ENCODE results near the gene ADRA2B. TPM values are rescaled to one million over a fixed set of nuclear protein-coding genes. Genes with fewer than 3 reads are reported as not detected.

The ADRA2B gene
- total RNA-seq, 1 donor from 2014 or later, result 0.21 TPM

DNA sequence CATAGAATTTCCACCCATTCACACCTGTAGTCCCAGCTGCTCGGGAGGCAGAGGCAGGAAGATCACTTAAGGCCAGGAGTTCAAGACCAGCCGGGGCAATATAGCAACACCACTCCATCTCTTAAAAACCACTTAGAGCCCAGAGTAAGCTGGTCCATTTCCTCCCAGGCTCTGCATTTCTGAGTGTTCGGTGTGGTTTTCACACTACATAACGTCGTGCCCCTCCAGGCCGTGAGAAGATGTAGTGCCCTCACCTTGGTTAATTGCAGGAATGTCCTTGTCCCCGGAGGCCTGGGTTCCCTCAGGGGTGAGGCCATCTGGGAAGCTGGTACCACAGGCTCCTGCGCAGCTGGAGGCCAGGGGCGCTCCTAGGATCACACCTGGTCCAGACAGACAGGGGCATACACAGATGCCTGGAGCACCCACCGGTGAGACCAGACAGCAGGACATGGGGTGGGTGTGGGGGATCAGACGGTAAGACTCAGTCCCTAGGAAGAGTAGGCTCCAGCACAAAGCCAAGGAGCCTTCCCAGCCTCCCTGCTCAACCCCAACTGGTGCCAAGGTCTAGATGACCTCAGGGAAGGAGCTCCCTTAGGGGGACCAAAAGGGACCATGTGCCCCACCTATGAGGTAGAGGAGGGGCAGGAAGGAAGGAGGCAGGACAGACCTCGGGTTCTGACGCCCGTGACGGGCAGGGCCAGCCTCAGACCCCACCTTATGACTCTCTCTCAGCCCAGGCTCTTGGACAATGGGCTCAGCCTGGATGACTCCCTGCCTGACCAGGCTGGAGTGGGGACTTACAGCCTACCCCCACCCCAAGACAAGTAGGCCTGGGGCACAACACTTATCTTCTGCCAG, 21.2 kb upstream of the ADRA2B start:
- DNase-seq, result no peak
- H3K4me3 Mint-ChIP-seq, result no peak overlapping the region
- H3K4me1 Mint-ChIP-seq, result peaks cover 21% of the 10 kb centered on the region
- intact Hi-C loops (cut with micrococcal nuclease), result loop anchor here (1.0 kb wide), 1 partner anchor 37 kb away; no protein-coding TSS in a partner anchor
- no peaks in the 10 kb centered on the region for H3K9me3 Mint-ChIP-seq
- H3K36me3 Mint-ChIP-seq (ENCODE audit: low read depth), result peaks cover 17% of the 10 kb centered on the region
- H3K27me3 Mint-ChIP-seq, result no peaks in the 10 kb centered on the region
- H3K27ac Mint-ChIP-seq, result no peak overlapping the region

- intact Hi-C loops (cut with micrococcal nuclease), result no loop called here
- Mint-ChIP-seq H3K27ac (no peak overlapping the region), H3K36me3 (ENCODE audit: low read depth) (peaks cover 7% of the 10 kb centered on the region)
Observed at GRCh38 chr2:96136129-96136720, 19.9 kb upstream of the ADRA2B start.

GRCh38 chr2:96135621-96136020, 19.2 kb upstream of the ADRA2B start:
- no peak overlapping the region for H3K4me3 Mint-ChIP-seq
- intact Hi-C loops (cut with micrococcal nuclease), result no loop called here
- H3K36me3 Mint-ChIP-seq (ENCODE audit: low read depth), result peaks cover 3% of the 10 kb centered on the region
- H3K4me1 Mint-ChIP-seq, result peaks cover 22% of the 10 kb centered on the region
- no peaks in the 10 kb centered on the region for H3K27me3 Mint-ChIP-seq
- no peak for DNase-seq
- no peak overlapping the region for H3K27ac Mint-ChIP-seq
- H3K9me3 Mint-ChIP-seq, result no peaks in the 10 kb centered on the region

More at GRCh38 chr2:96136129-96136720, 19.9 kb upstream of the ADRA2B start:
- Mint-ChIP-seq H3K27me3 (no peaks in the 10 kb centered on the region), H3K9me3 (no peaks in the 10 kb centered on the region), H3K4me1 (peaks cover 22% of the 10 kb centered on the region), H3K4me3 (no peak overlapping the region)
- no peak for DNase-seq

DNA sequence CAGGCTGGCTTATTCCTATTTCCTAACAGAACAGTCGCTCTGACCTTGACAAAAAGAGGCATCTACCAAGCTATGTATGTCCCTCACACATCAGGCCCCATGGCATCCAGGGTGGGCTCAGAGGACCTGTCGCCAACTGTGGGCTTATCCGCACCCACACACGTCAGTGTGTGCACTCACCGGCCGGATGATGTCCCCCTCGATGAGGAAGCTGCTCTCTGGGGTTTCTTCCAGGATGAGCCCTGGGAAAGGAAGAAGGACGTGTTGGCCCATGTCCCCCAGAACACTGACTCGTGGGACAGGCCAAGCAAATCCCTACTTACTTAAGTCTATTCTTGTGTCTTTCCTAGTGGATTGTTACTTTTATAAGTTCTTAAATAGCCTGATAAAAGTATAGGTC, 18.8 kb upstream of the ADRA2B start:
- no peak overlapping the region for H3K4me3 Mint-ChIP-seq
- H3K27ac Mint-ChIP-seq, result no peak overlapping the region
- intact Hi-C loops (cut with micrococcal nuclease), result no loop called here
- no peaks in the 10 kb centered on the region for H3K9me3 Mint-ChIP-seq
- peaks cover 3% of the 10 kb centered on the region for H3K36me3 Mint-ChIP-seq (ENCODE audit: low read depth)
- peaks cover 24% of the 10 kb centered on the region for H3K4me1 Mint-ChIP-seq
- no peak for DNase-seq
- H3K27me3 Mint-ChIP-seq, result no peaks in the 10 kb centered on the region

- DNase-seq, result no peak
- Mint-ChIP-seq H3K9me3 (no peaks in the 10 kb centered on the region), H3K27ac (no peak overlapping the region), H3K36me3 (ENCODE audit: low read depth) (peaks cover 3% of the 10 kb centered on the region), H3K27me3 (no peaks in the 10 kb centered on the region), H3K4me1 (peaks cover 24% of the 10 kb centered on the region), H3K4me3 (no peak overlapping the region)
- intact Hi-C loops (cut with micrococcal nuclease), result no loop called here
Observed at GRCh38 chr2:96134421-96134820, 18.1 kb upstream of the ADRA2B start.

DNA sequence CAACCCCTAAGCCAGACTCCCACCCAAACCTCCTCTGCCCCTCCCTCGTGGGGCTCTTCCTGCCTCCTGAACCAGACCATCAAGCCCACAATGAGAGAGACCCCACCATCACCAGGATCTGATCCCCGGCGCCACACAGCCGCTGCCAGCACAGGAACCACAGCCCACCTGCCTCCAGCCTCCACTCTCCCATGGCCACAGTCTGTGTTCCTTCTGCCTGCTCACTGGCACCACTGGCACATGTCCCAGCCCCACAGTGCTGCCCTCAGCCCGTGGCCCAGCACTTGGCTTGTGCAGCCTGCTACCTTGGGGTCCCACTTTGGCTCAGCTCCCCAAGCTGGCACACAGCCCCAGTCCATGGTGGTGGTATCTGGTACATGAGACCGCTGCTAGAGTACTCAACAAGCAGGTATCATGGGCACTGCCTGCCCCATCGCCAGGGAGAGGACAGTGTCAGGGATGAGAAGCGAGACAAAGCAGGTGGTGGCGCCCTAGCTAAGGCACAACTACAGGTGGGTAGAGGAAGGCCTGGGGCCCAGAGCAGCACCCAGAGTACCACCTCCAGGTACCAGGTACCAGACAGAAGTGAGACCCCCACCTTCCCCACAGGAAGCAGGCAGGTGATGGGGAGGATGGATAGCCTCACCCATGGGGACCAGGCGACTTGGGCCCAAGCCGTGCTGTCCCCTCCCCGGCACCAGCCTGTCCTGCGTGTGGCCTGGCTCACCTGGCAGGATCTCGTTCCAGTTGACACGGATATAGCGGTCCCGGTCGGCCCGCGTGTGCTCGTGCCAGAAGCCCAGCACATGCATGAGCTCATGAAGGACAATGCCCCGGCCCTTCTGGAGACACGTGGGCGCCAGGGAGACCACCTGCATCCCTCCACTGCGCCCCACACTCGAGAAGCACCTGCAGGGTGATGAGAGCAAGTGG, 15.7 kb upstream of the ADRA2B start:
- H3K4me3 Mint-ChIP-seq, result peak overlapping the region; percentile 21
- H3K9me3 Mint-ChIP-seq, result no peaks in the 10 kb centered on the region
- no peaks in the 10 kb centered on the region for H3K27me3 Mint-ChIP-seq
- intact Hi-C loops (cut with micrococcal nuclease), result no loop called here
- peaks cover 5% of the 10 kb centered on the region for H3K36me3 Mint-ChIP-seq (ENCODE audit: low read depth)
- H3K27ac Mint-ChIP-seq, result peak overlapping the region; percentile 82
- H3K4me1 Mint-ChIP-seq, result peaks cover 16% of the 10 kb centered on the region
- no peak for DNase-seq

- Mint-ChIP-seq H3K27me3 (no peaks in the 10 kb centered on the region), H3K36me3 (ENCODE audit: low read depth) (peaks cover 9% of the 10 kb centered on the region), H3K27ac (peak overlapping the region; percentile 82), H3K4me1 (peaks cover 16% of the 10 kb centered on the region), H3K9me3 (no peaks in the 10 kb centered on the region), H3K4me3 (peak overlapping the region; percentile 21)
- no peak for DNase-seq
- intact Hi-C loops (cut with micrococcal nuclease), result no loop called here
Observed at GRCh38 chr2:96131152-96131812, 14.9 kb upstream of the ADRA2B start.

- Mint-ChIP-seq H3K4me1 (peaks cover 16% of the 10 kb centered on the region), H3K9me3 (no peaks in the 10 kb centered on the region), H3K27ac (no peak overlapping the region), H3K36me3 (ENCODE audit: low read depth) (peaks cover 10% of the 10 kb centered on the region), H3K27me3 (no peaks in the 10 kb centered on the region), H3K4me3 (no peak overlapping the region)
- DNase-seq, result no peak
- intact Hi-C loops (cut with micrococcal nuclease), result no loop called here
Observed at GRCh38 chr2:96130483-96130882, 14.1 kb upstream of the ADRA2B start.

- DNase-seq, result no peak
Observed at GRCh38 chr2:96129528-96130120, 13.3 kb upstream of the ADRA2B start.

GRCh38 chr2:96128456-96128855, 12.1 kb upstream of the ADRA2B start:
- Mint-ChIP-seq H3K4me3 (no peak overlapping the region), H3K4me1 (peaks cover 16% of the 10 kb centered on the region), H3K36me3 (ENCODE audit: low read depth) (peaks cover 10% of the 10 kb centered on the region), H3K27me3 (no peaks in the 10 kb centered on the region), H3K27ac (no peak overlapping the region), H3K9me3 (no peaks in the 10 kb centered on the region)
- intact Hi-C loops (cut with micrococcal nuclease), result no loop called here
- DNase-seq, result no peak

More at GRCh38 chr2:96129528-96130120, 13.3 kb upstream of the ADRA2B start:
- Mint-ChIP-seq H3K27me3 (no peaks in the 10 kb centered on the region), H3K36me3 (ENCODE audit: low read depth) (peaks cover 10% of the 10 kb centered on the region), H3K4me1 (peaks cover 16% of the 10 kb centered on the region), H3K27ac (no peak overlapping the region), H3K4me3 (no peak overlapping the region), H3K9me3 (no peaks in the 10 kb centered on the region)
- intact Hi-C loops (cut with micrococcal nuclease), result no loop called here

- Mint-ChIP-seq H3K9me3 (no peaks in the 10 kb centered on the region), H3K27ac (no peak overlapping the region), H3K36me3 (ENCODE audit: low read depth) (peaks cover 7% of the 10 kb centered on the region), H3K4me3 (no peak overlapping the region), H3K27me3 (peaks cover 21% of the 10 kb centered on the region), H3K4me1 (peaks cover 10% of the 10 kb centered on the region)
- intact Hi-C loops (cut with micrococcal nuclease), result no loop called here
- DNase-seq, result no peak
Observed at GRCh38 chr2:96124406-96125265, 8.3 kb upstream of the ADRA2B start.

- intact Hi-C loops (cut with micrococcal nuclease), result no loop called here
- H3K36me3 Mint-ChIP-seq (ENCODE audit: low read depth), result peaks cover 7% of the 10 kb centered on the region
- no peak overlapping the region for H3K4me3 Mint-ChIP-seq
- H3K4me1 Mint-ChIP-seq, result peaks cover 10% of the 10 kb centered on the region
- no peak overlapping the region for H3K27ac Mint-ChIP-seq
- no peaks in the 10 kb centered on the region for H3K9me3 Mint-ChIP-seq
- DNase-seq, result no peak
- peaks cover 26% of the 10 kb centered on the region for H3K27me3 Mint-ChIP-seq
Observed at GRCh38 chr2:96123936-96124335, 7.6 kb upstream of the ADRA2B start.

Data from activated CD4-positive, alpha-beta T cell treated with anti-CD3 and anti-CD28 coated beads, Interleukin-2, amount 10 ng/mL, durations not matched to agents 24 days and 14 days (primary cell).